ENCODE data around the gene DDRGK1. TPM values are rescaled to one million over a fixed set of nuclear protein-coding genes. Genes with fewer than 3 reads are reported as not detected.

The DDRGK1 gene
- total RNA-seq = 108 TPM
- long read RNA-seq, transcript DDRGK1-201 (9 exons, 1,306 nt) = major isoform, 163 of 190 reads
- long read RNA-seq, partial matches to known transcripts = 4 of 190 reads
- long read RNA-seq, other reads (novel, unspliced or antisense) = 22 of 190 reads

DNA sequence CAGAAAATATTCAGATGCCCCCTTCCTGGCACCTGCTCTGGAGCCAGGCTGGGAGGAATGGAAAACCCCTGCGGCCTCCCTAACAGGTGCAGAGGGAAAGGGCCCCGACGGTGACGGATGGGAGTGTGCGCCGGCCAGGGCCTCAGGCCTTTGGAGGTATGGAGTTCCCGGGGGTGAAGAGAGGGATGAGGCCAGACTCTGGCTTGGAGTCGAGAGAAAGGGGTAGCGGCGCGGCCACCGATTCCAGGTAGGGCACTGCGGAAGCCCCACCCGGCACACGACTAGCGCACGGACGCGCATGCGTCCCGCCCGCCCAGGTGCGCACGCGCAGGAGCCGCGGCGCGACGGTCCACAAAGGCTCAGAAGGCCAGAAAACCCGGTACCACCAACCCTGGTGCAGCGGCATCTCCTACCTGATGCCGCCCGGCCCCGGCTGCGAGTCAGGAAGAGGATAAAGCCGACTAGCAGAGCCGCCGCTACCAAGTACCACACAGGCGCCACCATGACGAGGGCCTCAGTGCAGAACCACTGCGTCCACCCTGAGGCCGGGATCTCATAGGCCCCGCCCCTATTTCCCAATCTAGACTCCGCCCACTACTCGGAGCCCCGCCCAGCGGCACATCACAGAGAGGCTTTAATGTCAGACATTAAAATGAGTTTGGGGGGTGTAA lies at the start of gene DDRGK1:
DDRGK1 (minus strand) TSS at position 559 of the 671 bp plus-strand sequence; CDS start at position 504, 55 bp downstream.
- DNase-seq (peak; percentile 93), ATAC-seq (peak; percentile 95)
- Histone ChIP-seq H3K27me3 (no peaks in the 10 kb centered on the region), H3K4me3 (peak within 1 kb of the TSS; percentile 95), H3K36me3 (peaks cover 34% of the 10 kb centered on the region), H3K27ac (peak within 1 kb of the TSS; percentile 94), H3K9me3 (no peaks in the 10 kb centered on the region), H3K4me1 (peaks cover 10% of the 10 kb centered on the region)
- TF ChIP-seq, protein P1, sequence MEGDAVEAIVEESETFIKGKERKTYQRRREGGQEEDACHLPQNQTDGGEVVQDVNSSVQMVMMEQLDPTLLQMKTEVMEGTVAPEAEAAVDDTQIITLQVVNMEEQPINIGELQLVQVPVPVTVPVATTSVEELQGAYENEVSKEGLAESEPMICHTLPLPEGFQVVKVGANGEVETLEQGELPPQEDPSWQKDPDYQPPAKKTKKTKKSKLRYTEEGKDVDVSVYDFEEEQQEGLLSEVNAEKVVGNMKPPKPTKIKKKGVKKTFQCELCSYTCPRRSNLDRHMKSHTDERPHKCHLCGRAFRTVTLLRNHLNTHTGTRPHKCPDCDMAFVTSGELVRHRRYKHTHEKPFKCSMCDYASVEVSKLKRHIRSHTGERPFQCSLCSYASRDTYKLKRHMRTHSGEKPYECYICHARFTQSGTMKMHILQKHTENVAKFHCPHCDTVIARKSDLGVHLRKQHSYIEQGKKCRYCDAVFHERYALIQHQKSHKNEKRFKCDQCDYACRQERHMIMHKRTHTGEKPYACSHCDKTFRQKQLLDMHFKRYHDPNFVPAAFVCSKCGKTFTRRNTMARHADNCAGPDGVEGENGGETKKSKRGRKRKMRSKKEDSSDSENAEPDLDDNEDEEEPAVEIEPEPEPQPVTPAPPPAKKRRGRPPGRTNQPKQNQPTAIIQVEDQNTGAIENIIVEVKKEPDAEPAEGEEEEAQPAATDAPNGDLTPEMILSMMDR (IDR thresholded peaks at IDR 0.05) = no peak
- intact Hi-C loops (cut with DNase I) = no loop called here

DNA sequence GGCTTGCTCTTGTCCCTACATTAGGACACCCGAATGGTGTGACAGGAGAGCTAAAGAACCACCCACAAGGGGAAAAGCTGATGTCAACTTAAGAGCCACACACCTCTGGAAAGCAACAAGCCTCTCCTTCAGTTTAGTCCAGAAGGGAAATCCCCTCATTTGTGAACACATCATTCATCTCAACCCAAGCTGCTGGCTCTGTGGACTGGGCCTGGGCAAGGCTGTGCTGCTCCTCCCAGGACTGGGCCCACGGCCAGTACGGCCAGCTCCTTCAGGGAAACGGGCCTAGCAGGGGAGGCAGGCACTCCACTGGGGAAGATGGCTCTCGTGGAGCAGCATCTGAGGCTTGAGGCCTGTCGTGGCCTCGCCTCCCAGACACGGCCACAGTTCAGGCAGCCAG lies 47.3 kb upstream of the DDRGK1 start:
- TF ChIP-seq, protein P1 (IDR thresholded peaks at IDR 0.05) = no peak
- H3K36me3 ChIP-seq = peaks cover 52% of the 10 kb centered on the region
- no peak for DNase-seq

DNA sequence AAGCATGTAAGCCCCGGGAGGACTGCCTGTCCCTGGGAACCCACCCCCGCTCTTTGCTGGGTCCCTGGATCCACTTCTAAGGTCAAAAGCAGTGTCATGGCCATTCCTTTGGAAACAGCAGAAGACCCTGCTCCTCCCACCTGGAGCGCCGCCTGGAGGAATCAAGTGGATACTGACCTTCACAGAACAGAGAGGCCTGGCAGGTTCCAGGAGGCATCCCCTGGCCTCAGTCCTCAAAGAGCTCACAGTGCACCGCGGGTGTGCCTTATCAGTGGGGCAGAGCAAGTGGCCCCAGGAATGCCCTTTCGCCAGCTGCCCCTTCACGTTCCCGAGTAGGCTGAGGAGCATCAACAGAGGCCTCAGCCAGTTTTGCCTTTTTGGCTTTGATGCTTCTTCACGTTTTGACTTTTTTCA lies 45.6 kb upstream of the DDRGK1 start:
- no peak overlapping the region for H3K4me3 ChIP-seq
- H3K36me3 ChIP-seq = peaks cover 34% of the 10 kb centered on the region
- no peak overlapping the region for H3K27ac ChIP-seq
- intact Hi-C loops (cut with DNase I) = no loop called here
- no peaks in the 10 kb centered on the region for H3K9me3 ChIP-seq
- ATAC-seq (peak; percentile 12), DNase-seq (no peak)
- TF ChIP-seq, protein P1 (IDR thresholded peaks at IDR 0.05) = peak; percentile 9
- peaks cover 8% of the 10 kb centered on the region for H3K27me3 ChIP-seq
- peaks cover 10% of the 10 kb centered on the region for H3K4me1 ChIP-seq

More for the DNA sequence above, 47.3 kb upstream of the DDRGK1 start:
- no peak overlapping the region for H3K4me3 ChIP-seq
- H3K4me1 ChIP-seq = peaks cover 10% of the 10 kb centered on the region
- intact Hi-C loops (cut with DNase I) = no loop called here
- no peak overlapping the region for H3K27ac ChIP-seq
- ATAC-seq = no peak
- H3K9me3 ChIP-seq = no peaks in the 10 kb centered on the region
- peaks cover 8% of the 10 kb centered on the region for H3K27me3 ChIP-seq

DNA sequence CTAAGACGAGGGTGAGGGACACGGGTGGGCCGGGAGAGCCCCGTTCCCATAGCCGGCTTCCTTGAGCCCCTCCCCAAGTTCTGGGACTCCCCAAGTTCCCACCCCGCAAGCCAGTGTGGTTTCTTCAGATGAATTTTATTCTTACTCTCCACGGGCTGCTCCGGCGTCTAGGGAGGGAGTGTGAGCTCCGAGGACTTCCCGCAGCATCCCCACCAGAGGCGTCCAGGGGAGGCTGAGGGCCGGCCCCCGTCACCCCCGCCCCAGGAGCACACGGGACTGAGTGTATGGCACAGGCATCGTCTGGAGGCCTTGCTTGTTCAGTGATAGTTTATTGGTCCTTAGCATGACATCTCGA lies 44.5 kb upstream of the DDRGK1 start:
- no peak overlapping the region for H3K27ac ChIP-seq
- ATAC-seq (no peak), DNase-seq (no peak)
- TF ChIP-seq, protein P1 (IDR thresholded peaks at IDR 0.05) = no peak
- H3K4me3 ChIP-seq = no peak overlapping the region
- no peaks in the 10 kb centered on the region for H3K9me3 ChIP-seq
- peaks cover 23% of the 10 kb centered on the region for H3K36me3 ChIP-seq
- H3K27me3 ChIP-seq = peaks cover 8% of the 10 kb centered on the region
- intact Hi-C loops (cut with DNase I) = no loop called here
- H3K4me1 ChIP-seq = peaks cover 10% of the 10 kb centered on the region

DNA sequence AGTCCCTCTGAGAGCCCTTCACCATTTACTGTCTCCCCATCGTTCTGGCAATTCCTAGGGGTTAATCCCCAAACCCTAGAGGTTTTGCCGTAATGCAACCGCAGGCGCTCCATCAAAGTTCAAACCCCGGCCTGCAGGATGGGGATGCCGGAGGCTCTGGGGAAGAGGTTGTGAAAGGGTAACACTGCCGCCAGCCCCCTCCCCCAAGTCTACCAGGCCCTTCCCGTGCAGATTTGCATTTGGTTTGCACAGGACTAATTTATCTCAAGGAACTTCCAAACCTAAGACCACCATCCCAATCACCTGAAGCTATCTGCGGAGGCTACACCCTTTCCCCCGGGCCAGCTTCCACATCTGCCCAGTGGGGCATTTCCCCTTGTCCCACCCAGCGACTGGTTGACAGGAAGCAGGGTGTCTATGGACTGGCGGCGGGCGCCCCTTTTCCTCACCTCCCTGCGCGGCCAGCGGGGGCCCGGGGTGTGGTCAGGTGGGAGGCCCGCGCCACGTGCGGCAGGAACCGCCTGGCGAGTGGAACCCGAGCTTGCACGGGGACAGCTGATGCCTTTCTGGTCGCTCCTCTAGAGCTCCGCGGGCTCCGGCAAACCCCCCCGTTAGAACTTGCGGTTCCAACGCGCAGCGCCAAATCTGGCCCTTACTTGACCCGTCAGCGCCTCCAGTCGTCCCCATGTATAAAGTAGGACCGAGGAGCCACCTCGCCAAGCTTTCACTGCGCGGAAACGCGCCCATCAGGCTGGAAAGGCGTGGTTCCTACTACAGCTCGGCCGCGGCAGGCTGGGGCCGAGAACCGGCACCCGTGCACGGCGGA lies 43.9 kb upstream of the DDRGK1 start:
- ATAC-seq (peak; percentile 68), DNase-seq (no peak)
- Histone ChIP-seq H3K9me3 (no peaks in the 10 kb centered on the region), H3K4me1 (peaks cover 10% of the 10 kb centered on the region), H3K36me3 (peaks cover 17% of the 10 kb centered on the region), H3K27me3 (peaks cover 8% of the 10 kb centered on the region), H3K27ac (no peak overlapping the region), H3K4me3 (no peak overlapping the region)
- TF ChIP-seq, protein P1 (IDR thresholded peaks at IDR 0.05) = no peak
- intact Hi-C loops (cut with DNase I) = no loop called here
